Frontal cortex (tissue), 4 donors: ENCODE measurements around the gene SLC38A11. TPM values are rescaled to one million over a fixed set of nuclear protein-coding genes. Genes with fewer than 3 reads are reported as not detected.
"Not testable (repeated sequence)": the region's sequence is repeated elsewhere in the genome, so short reads cannot be mapped to it uniquely, and the experiment has no call there.

Source experiments
- DNase-seq, 2 donors: peaks; one replicate each; pipeline ENCODE4 v3.0.0; 2012; ENCODE audit warnings: low spot score in 2 of 2
- FAIRE-seq: peaks from 2 replicates; lab custom pipeline; 2012; peaks lifted over from hg19 to GRCh38; lab: Jason Lieb, UNC
- total RNA-seq: library from RNA; depleted of rRNA; stranded (reverse); fragments of >200 nt; gene quantifications from one replicate; pipeline ENCODE4 v1.2.3, GENCODE V29; 2014
- donor health status: control.
- donor health status: control.
- donor health status: control.

SLC38A11 gene
- total RNA-seq, 1 donor from 2014 or later = 2.4 TPM

- DNase-seq (no peak), FAIRE-seq (no peak)
These were observed 64.8 kb downstream of the SLC38A11 start for GRCh38 chr2:164890544-164890943.

GRCh38 chr2:164888592-164888991 is 66.7 kb downstream of the SLC38A11 start:
- no peak for FAIRE-seq

GRCh38 chr2:164887434-164888144 is 67.7 kb downstream of the SLC38A11 start:
- FAIRE-seq = no peak
- DNase-seq = no peak

More at GRCh38 chr2:164888592-164888991, 66.7 kb downstream of the SLC38A11 start:
- no peak for DNase-seq

GRCh38 chr2:164882276-164882675 is 73.0 kb downstream of the SLC38A11 start:
- DNase-seq (no peak), FAIRE-seq (no peak)

GRCh38 chr2:164881524-164881923 is 73.8 kb downstream of the SLC38A11 start:
- DNase-seq (no peak), FAIRE-seq (no peak)

- no peak for FAIRE-seq
- no peak for DNase-seq
These were observed 75.3 kb downstream of the SLC38A11 start for GRCh38 chr2:164879901-164880535.

GRCh38 chr2:164877927-164878326 is 77.4 kb downstream of the SLC38A11 start:
- DNase-seq (no peak), FAIRE-seq (no peak)

- DNase-seq (no peak), FAIRE-seq (no peak)
These were observed 78.2 kb downstream of the SLC38A11 start for GRCh38 chr2:164877169-164877568.

GRCh38 chr2:164875334-164876205 is 79.8 kb downstream of the SLC38A11 start:
- DNase-seq = no peak
- FAIRE-seq = no peak

GRCh38 chr2:164873210-164873908 is 82.0 kb downstream of the SLC38A11 start:
- no peak for DNase-seq
- no peak for FAIRE-seq

- DNase-seq (no peak), FAIRE-seq (no peak)
These were observed 83.9 kb downstream of the SLC38A11 start for GRCh38 chr2:164871404-164871803.

- no peak for FAIRE-seq
- DNase-seq = no peak
These were observed 85.9 kb downstream of the SLC38A11 start for GRCh38 chr2:164869420-164869772.

- FAIRE-seq = no peak
- no peak for DNase-seq
These were observed 86.5 kb downstream of the SLC38A11 start for GRCh38 chr2:164868563-164869419.

- FAIRE-seq (no peak), DNase-seq (no peak)
These were observed 87.4 kb downstream of the SLC38A11 start for GRCh38 chr2:164867779-164868397.

- not testable (repeated sequence) for FAIRE-seq, DNase-seq
These were observed 88.9 kb downstream of the SLC38A11 start for GRCh38 chr2:164866381-164866780.

- no peak for DNase-seq
- FAIRE-seq = no peak
These were observed 94.7 kb downstream of the SLC38A11 start for GRCh38 chr2:164860694-164861042.

GRCh38 chr2:164859906-164860693 is 95.2 kb downstream of the SLC38A11 start:
- not testable (repeated sequence) for DNase-seq, FAIRE-seq

- FAIRE-seq (no peak), DNase-seq (no peak)
These were observed 96.0 kb downstream of the SLC38A11 start for GRCh38 chr2:164859251-164859818.
